ENCODE results near the gene MCEE.
"Not testable (repeated sequence)": the region's sequence is repeated elsewhere in the genome, so short reads cannot be mapped to it uniquely, and the experiment has no call there.

Gene MCEE

DNA sequence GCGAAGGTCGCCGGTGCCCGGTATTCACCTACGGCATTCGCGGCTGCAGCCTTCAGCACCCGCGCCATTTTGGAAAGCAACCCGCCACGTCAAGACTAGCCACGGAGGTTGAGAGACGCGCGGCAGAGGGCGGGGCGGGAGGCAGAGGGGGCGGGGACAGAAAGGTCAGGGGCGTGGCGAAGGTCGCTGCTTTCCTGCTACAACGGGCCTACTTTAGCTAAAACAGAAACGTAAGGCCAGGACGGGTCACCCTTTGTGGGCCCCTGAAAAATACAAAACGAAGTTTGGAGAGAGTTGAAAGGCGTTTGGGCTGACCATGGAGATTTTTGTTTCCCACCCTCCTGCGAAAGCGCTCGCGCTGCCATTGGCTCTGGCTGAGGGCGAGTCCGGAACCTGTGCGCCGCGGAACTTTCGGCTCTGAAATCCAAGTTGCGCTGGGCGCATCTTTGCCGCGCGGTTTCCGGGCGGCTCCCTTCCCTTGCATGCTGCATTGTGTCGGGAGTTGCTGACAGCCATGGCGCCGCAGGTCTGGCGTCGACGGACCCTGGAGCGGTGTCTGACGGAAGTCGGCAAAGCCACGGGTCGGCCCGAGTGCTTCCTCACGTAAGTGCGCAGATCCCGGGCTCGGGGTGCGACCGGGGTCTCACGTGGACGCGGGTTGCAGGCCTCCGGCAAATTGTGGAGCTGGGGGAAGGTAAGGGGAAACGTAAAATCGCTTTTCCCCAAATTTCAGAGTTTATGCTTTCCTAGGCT is at the start of gene MCEE, which contains the start of gene MPHOSPH10:
Gene MCEE (minus strand): TSS at position 78 of the 753 bp plus-strand sequence. CDS start 10 bp downstream, at position 68.
Gene MPHOSPH10 (plus strand): TSS at position 483 of the 753 bp plus-strand sequence. CDS start 32 bp downstream, at position 515.
- DNase-seq: peak; percentile 89

DNA sequence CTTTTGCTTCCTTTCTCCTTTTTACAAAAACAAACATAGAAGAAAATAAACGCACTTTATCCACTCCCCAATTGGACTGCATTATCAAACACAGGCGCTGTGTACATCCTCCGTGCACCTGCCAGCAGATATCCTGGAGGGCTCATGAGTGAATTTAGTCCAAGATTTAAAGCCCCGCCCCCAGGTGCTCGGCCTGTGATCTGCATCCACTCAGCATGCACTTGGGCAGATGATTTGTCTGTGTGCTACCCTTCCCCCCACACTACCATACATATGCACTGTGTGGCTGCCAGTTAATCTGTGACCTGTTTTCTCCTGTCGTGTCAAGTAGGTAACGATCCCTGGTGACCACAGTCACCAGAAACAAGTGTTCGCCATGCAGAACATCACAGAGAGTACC is 48.8 kb upstream of the MCEE start:
- not testable (repeated sequence) for DNase-seq

- DNase-seq: no peak
Measured at GRCh38 chr2:71174207-71174606, 44.2 kb upstream of the MCEE start.

- no peak for DNase-seq
Measured at GRCh38 chr2:71173096-71173495, 43.1 kb upstream of the MCEE start.

GRCh38 chr2:71166812-71167211 is 36.8 kb upstream of the MCEE start:
- no peak for DNase-seq

- no peak for DNase-seq
Measured at GRCh38 chr2:71157124-71157793, 27.2 kb upstream of the MCEE start.

DNA sequence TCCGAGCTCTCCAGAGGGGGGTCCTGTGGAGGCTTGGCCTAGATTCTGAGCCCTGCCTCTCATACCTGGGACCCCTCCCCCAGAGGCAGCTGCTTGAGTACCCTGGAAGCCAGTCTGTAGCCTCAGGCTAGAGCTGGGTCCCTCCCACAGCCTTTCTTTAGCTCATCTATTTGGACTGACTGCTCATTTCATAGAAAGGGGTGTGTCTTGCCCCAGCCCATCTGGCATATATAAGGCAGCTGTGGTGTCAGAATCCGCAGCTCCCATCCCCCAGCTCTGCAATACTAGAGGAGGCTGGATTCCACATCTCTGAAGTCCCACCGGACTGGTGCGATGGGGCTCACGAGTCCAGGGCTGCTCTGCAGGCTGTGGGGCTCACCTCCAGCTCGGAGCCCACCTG is 26.5 kb upstream of the MCEE start:
- DNase-seq: peak; percentile 72

- no peak for DNase-seq
Measured at GRCh38 chr2:71155846-71156245, 25.8 kb upstream of the MCEE start.

GRCh38 chr2:71154798-71155197 is 24.8 kb upstream of the MCEE start:
- DNase-seq: no peak

DNA sequence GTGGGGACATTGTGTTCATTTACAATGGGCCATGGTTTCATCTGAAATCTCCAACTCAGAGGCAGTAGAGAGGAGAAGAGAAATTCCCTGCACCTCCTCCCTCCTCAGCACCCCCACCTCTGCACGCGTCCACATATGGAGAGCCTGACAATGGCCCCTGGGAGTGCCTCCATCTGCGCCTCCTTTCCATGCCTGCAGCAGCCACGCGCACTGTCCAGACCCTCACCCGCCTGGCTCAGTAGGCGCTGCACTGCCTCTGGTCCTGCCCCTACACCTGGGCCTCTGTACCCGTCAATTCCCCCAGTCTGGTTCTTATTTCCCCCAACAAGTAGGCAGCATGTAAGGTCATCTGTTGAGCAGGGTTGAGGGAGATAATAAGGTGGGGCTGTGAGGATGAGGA is 24.2 kb upstream of the MCEE start:
- DNase-seq: no peak

GRCh38 chr2:71153585-71154224 is 23.7 kb upstream of the MCEE start:
- no peak for DNase-seq

DNA sequence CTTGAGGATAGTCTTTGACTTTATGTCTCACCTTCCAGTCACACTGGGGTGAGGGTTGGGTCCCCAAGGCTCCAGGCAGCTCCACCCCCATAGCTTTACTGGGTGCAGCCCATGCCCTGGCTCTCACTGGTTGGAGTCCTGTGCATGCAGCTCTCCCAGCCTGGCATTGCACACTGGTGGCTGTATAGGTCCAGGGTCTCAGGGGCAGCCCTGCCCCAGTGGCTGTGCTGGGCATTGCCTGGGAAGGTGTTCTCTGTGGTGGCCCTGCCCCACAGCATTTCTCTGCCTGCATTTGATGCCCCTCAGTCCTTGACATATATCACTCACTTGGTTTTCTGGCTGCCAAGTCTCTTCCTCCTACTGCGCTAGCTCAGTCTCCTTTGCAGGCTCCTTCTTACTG is 21.6 kb upstream of the MCEE start:
- no peak for DNase-seq

- no peak for DNase-seq
Measured at GRCh38 chr2:71150082-71150816, 20.2 kb upstream of the MCEE start.

- no peak for DNase-seq
Measured at GRCh38 chr2:71148506-71149063, 18.6 kb upstream of the MCEE start.

GRCh38 chr2:71143782-71144181 is 13.8 kb upstream of the MCEE start:
- DNase-seq: no peak

- DNase-seq: no peak
Measured at GRCh38 chr2:71136174-71136573, 6.1 kb upstream of the MCEE start.

GRCh38 chr2:71133603-71134002 is 3.6 kb upstream of the MCEE start:
- DNase-seq: no peak

- DNase-seq: not testable (repeated sequence)
Measured at GRCh38 chr2:71131387-71132166, 1.5 kb upstream of the MCEE start.

DNA sequence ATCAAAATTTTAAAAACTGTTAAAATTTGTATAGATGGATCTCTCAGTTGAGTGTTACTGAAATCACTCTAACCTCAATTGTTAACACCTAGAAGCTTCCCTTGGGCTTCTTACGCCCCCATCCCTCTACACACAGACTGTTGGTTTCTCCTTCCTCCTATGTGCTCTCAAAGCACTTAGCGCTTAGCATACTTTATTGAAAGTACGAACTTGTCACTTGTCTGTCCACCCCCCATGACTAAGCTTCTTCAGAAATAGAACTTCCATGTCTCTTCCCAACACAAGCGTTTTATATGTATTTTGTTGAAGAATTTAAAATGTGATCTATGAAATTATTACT is 846 bp upstream of the MCEE start:
- no peak for DNase-seq

DNA sequence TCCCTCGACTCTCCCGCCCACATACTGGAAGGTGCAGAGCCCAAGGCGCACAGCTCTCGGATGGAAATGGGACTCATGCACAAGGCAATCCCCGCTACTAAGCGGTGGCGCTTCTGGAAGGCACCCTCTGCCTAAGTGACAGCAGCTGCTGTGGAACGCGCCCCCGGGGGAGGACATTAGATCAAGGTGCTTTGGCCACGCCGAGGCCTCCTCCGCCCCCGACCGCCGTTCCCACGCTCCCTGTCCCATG is 202 bp downstream of the MCEE start:
- DNase-seq: no peak

DNA sequence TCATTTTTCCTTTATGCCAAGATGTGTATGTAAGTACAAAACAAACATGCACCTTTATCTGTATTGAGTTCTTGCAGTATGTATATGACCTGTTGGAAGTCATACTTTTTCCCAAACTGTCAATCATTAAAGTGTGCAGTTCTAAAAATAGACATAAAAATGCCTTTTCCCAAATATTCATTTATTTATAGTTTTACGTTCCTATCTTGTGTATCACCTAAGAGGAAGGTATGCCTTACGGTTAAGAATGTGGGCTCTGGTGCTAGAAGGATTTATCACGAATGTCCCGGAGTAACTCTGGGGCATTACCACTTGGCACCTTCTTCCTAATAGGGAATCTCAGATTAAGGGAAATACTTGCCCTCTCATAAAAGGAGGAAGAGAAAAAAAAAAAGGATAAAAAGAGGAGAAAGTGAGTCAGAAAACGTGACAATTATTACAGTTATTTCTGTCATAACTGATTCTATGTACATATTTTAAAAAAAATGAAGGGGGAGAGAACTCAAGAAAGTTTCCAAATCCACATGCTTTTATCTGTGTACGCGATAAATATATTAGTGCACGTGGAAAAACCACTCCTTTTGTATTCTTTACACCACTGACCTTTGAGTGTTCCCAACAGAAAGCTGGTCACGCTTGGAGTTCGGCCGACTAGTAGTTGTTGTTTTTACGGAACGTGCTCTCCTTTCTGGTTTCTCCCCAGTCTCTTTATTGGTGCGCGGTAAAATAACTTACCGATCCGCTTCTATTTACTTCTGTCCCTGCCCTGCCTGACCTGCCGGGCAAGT is 721 bp downstream of the MCEE start:
- peak; percentile 28 for DNase-seq

DNA sequence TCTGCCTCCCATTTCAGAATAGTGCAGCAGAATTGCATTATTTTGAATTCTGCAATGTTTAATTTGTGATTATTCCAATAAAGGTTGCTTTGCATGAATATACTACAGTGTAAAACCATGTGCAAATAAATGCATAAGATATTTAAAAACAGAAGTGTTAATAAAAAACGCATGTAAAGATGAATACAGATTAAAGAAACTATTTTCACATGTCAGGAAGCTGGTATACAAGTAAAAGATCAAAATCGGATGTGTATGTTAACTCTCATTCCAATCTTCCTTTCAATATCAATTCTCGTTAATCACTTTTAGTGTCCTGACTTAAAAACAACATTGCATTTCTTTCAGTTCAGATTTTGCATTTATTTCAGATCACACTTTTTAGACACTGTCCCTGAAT is 3.1 kb downstream of the MCEE start:
- DNase-seq: no peak
